CD4-positive, alpha-beta T cell treated with Interferon gamma for 1 hour (primary cell): ENCODE data around the gene VWA8.
"Not testable (repeated sequence)": the region's sequence is repeated elsewhere in the genome, so short reads cannot be mapped to it uniquely, and the experiment has no call there.

Source experiments
- DNase-seq: peaks from one replicate; pipeline ENCODE4 v3.0.0-alpha.2; 2020

The VWA8 gene

GRCh38 chr13:41639237-41639904 lies 321.5 kb downstream of the VWA8 start:
- no peak for DNase-seq

- DNase-seq: no peak
These were observed 323.3 kb downstream of the VWA8 start for GRCh38 chr13:41637586-41637985.

GRCh38 chr13:41637032-41637431 lies 323.9 kb downstream of the VWA8 start:
- DNase-seq: not testable (repeated sequence)

- DNase-seq: not testable (repeated sequence)
These were observed 324.3 kb downstream of the VWA8 start for GRCh38 chr13:41636590-41636989.

- DNase-seq: no peak
These were observed 326.5 kb downstream of the VWA8 start for GRCh38 chr13:41634407-41634806.

GRCh38 chr13:41633776-41634175 lies 327.1 kb downstream of the VWA8 start:
- DNase-seq: no peak

GRCh38 chr13:41631296-41631965 lies 329.5 kb downstream of the VWA8 start:
- DNase-seq: no peak

GRCh38 chr13:41627425-41627824 lies 333.5 kb downstream of the VWA8 start:
- DNase-seq: no peak

GRCh38 chr13:41624041-41624440 lies 336.9 kb downstream of the VWA8 start:
- no peak for DNase-seq

GRCh38 chr13:41622432-41623429 lies 338.2 kb downstream of the VWA8 start:
- DNase-seq: no peak

- DNase-seq: no peak
These were observed 339.0 kb downstream of the VWA8 start for GRCh38 chr13:41621716-41622431.

- not testable (repeated sequence) for DNase-seq
These were observed 343.3 kb downstream of the VWA8 start for GRCh38 chr13:41617633-41618032.

GRCh38 chr13:41616151-41616550 lies 344.8 kb downstream of the VWA8 start:
- no peak for DNase-seq

- no peak for DNase-seq
These were observed 345.4 kb downstream of the VWA8 start for GRCh38 chr13:41615528-41615855.

GRCh38 chr13:41614671-41615527 lies 346.0 kb downstream of the VWA8 start:
- DNase-seq: no peak

- no peak for DNase-seq
These were observed 346.8 kb downstream of the VWA8 start for GRCh38 chr13:41613984-41614661.

- no peak for DNase-seq
These were observed 347.4 kb downstream of the VWA8 start for GRCh38 chr13:41613471-41613870.

- no peak for DNase-seq
These were observed 349.5 kb downstream of the VWA8 start for GRCh38 chr13:41611385-41611784.

- no peak for DNase-seq
These were observed 350.5 kb downstream of the VWA8 start for GRCh38 chr13:41610404-41610803.

- DNase-seq: no peak
These were observed 351.1 kb downstream of the VWA8 start for GRCh38 chr13:41609828-41610227.

GRCh38 chr13:41608839-41609177 lies 352.1 kb downstream of the VWA8 start:
- DNase-seq: no peak
